Effector CD8-positive, alpha-beta T cell (primary cell): ENCODE data around the gene TNFAIP8L1.
"Not testable (repeated sequence)": the region's sequence is repeated elsewhere in the genome, so short reads cannot be mapped to it uniquely, and the experiment has no call there.

Source experiments
- DNase-seq: peaks from one replicate; lab custom pipeline; 2025; lab: John Stamatoyannopoulos, UW
- total RNA-seq, 4 experiments: gene quantifications; one replicate each; lab custom pipeline; 2026; lab: John Stamatoyannopoulos, UW

TNFAIP8L1 gene
- total RNA-seq: 17.4 to 44.1 (median 33.6) reads per million in 4 experiments

DNA sequence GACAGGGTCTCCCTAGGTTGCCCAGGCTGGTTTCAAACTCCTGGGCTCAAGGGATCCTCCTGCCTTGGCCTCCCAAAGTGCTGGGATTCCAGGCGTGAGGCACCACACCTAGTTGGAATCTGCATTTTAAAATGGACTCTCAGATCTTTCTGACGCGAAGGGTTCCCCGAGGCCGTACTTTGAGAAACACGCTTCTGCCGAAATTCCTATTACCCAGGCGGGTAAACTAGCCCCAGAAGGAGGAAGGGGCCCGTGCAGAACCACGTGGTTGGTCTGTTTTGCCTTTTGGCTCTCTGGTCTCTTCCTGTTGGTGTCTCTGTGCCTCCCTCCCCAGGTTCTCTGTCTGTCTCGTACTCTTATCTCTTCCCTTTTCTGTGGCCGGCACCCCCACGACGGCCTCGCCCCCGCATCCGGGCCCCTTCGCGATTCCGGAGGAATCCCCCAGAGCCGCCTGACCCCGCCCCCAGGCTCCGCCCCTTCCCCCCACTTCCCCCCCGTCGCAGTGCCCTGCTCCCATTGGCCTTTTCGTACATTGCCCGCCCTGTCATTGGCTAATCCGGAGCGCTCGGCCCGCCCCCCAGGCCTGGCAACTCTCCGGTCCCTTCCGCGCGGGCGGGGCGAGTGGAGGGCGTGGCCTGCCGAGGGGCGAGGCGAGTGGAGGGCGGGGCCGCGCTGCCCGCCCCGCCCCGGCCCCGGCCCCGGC lies at the start of gene TNFAIP8L1:
Gene TNFAIP8L1 (plus strand): TSS at position 689 of the 703 bp plus-strand sequence. CDS start 12,354 bp downstream, outside the sequence.
- DNase-seq: peak; percentile 99

DNA sequence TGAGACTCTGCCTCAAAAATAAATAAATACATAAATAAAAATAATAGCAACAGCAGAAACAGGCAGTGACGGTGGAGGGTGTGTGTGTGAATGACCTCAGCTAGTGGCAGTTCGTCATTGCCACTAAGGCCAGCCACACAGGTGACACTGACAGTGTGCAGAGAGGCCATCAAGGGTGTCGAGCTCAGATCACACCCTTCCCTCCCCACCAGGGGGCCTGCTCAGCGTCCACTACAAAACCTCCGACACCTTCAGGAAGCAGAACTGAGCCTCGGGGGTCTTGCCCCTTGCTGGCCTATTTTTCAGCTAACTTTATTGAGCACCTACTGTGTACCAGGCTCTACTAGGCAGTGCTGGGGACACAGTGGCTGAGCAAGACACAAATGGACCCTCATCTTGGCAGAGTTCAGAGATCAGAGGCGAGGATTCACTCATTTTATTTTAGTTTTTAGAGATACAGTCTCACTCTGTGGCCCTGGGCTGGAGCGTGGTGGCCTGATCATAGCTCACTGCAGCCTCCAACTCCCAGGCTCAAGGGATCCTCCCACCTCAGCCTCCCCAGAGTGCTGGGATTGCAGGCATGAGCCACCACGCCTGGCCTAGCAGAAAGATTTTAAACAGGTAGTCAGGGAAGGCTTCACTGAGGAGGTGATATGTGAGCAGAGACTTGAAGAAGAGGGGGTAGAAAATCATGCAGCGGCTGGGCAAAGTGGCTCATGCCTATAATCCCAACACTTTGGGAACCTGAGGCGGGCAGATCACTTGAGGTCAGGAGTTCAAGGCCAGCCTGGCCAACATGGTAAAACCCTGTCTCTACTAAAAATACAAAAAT lies 49.5 kb upstream of the TNFAIP8L1 start:
- DNase-seq: no peak

DNA sequence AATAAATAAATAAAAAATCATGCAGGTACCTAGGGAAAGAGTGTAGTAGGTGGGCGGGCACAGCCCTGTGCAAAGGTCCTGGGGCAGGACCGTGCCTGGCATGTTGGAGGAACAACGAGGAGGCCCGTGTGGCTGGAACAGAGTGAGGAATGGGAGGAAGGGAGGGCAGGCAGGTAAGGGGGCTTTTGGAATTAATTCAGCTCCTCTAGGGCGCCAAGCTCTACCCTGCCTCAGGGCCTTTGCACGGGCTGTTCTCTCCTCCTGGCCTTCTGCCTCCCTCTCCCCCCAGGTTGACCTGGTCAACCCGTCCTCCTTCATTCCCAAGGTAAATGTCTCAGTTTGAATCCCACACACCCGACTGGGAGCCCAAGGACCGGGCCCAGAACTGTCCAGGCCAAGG lies 48.8 kb upstream of the TNFAIP8L1 start:
- no peak for DNase-seq

DNA sequence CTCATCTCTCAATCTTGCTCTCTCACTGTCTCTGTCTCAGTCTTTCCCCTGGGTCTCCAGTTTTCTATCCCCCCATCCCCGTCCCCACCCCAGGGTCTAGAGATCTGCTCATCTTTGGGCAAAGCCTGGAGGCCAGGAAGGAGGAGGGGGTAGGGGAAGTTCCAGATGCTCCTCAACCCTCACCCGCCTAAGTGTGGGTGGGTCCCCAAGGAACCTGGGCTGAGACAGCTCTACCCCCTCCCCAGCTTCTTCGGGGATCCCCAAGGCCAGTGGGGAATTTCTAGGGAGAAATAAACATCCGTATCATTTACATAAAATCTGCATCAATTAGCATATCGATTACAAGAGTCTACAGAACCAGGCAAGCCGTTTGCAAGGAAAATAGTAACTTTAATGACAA lies 48.0 kb upstream of the TNFAIP8L1 start:
- no peak for DNase-seq

DNA sequence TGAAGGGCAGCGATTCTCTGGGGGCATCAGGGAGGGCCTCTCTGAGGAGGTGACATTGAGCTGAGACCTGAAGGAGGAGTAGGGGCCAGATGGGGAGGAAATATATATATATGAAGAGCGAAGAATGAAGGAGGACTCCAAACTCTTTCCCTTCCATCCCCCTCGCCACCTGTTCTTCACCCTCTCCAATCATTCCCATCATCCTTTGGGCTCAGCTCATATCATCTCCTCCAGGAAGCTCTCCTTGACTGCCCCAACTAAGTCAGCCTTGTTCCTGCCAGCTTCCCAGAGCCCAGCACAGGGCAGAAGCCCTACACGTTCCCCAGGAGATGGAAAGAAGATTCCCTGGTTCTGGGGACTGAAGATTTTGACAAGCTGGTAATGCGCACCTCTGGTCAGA lies 46.9 kb upstream of the TNFAIP8L1 start:
- DNase-seq: no peak

DNA sequence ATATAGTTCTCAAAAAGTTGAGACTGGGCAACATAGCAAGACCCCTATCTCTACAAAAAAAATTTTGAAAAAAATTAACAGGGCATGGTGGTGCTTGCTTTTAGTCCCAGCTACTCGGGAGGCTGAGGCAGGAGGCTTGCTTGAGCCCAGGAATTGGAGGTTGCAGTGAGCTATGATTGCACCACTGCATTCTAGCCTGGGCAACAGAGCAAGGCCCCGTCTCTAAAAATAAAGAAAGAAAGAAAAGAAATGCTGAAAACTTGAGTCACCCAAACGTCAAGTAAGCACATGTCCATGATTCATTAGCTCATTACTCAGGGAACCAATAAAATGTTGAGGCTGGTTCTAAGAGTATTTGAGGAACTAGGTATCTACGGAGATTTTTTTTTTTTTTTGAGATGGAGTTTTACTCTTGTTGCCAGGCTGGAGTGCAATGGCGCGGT lies 45.9 kb upstream of the TNFAIP8L1 start:
- no peak for DNase-seq

DNA sequence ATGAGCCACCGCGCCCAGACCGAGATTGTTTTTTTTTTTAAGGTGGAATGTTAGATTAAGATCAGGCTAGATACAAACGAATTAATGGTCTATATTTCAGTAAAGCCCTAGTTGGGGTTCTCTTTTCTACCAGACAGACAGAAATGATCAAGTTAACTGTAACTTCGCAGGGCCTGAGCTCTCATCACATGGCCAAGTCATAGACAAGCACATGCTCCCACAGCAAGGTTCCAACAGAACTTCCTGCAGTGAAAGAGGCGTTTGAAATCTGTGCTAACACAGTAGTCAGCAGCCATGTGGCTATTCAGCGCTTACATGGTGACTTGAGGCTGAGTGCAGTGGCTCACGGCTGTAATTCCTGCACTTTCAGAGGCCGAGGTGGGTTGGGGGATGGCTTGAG lies 45.1 kb upstream of the TNFAIP8L1 start:
- DNase-seq: no peak

DNA sequence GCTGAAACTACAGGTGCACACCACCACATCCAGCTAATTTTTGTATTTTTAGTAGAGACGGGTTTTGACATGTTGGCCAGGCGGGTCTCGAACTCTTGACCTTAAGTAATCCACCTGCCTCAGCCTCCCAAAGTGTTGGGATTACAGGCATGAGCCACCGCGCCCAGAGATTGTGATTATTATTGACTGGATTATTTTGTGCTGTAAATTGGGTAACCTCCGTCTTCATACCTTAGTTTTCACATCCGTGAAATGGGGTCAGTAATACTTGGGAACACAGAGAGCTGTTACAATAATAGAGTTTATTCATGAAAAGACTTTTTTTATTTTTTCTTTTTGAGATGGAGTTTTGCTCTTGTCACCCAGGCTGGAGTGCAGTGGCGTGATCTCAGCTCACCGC lies 44.2 kb upstream of the TNFAIP8L1 start:
- DNase-seq: not testable (repeated sequence)

DNA sequence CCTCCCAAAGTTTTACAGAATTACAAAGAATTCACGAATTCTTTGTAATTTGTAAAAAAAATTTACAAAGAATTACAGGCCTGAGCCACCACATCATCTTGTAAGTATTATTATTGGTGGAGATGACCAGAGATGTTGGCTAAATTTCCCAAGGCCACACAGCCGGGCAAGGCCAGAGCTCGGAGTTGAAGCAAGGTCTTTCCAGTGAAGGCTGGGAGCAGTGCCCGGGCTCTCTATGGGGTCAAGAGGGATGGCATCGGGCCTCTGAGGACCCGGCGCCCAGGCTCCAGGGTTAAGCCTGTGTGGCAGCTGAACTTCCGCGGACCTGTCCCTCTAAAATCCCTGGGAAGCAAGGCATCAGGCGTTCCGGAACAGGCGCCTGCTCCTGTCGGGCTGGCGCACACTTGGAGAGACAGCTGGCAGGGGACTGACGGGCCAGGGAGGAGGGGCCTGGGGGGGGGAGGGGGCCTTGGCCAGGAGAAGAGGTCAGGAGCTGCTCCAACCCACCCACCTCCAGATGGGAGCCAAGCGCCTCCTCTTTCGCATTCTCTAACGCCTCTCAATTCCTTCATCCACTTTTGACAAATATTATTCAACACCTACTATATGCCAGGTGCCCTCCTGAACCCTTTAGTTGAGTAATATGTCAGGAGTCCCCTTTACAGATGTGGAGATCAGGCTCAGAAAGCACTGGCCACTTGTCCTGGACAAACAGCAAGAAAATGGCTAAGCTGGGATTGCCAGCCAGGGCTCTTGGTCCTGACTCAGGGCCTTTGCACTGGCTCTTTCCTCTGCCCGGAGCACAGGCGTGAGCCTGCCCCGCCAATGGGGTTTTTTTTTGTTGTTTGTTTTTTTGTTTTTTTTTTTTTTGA lies 43.0 kb upstream of the TNFAIP8L1 start:
- no peak for DNase-seq

DNA sequence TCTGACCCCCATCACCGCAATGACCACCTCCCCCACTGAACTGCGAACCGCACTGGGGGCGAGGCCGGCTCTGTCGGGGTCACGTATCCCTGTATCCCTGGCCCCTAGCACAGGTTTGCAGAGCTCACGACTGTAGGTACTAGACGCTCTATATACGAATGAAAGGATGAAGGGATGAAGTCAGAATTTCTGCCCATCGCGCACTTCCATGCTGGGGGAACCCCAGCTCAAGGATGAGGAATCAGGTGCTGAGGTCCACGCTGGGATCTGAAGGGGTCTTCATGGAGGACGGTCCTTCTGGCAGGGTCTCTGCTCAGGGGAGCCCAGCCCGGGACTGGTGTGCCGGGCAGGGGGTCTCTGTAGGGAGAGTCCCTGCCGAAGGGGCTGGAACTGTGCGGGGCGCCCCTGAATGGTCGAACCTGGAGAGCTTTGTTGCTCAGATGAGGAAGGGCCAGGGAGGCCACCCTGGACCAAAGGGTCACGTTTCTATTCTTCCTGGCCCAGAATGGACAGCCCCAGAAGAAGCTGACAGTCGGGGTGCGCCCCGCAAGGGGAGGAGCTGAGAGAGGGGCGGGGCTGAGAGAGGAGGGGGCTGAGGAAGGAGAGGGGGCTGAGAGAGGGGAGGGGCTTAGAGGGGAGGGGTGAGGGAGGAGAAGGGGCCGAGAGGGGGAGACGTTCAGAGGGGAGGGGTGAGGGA lies 41.9 kb upstream of the TNFAIP8L1 start:
- no peak for DNase-seq

DNA sequence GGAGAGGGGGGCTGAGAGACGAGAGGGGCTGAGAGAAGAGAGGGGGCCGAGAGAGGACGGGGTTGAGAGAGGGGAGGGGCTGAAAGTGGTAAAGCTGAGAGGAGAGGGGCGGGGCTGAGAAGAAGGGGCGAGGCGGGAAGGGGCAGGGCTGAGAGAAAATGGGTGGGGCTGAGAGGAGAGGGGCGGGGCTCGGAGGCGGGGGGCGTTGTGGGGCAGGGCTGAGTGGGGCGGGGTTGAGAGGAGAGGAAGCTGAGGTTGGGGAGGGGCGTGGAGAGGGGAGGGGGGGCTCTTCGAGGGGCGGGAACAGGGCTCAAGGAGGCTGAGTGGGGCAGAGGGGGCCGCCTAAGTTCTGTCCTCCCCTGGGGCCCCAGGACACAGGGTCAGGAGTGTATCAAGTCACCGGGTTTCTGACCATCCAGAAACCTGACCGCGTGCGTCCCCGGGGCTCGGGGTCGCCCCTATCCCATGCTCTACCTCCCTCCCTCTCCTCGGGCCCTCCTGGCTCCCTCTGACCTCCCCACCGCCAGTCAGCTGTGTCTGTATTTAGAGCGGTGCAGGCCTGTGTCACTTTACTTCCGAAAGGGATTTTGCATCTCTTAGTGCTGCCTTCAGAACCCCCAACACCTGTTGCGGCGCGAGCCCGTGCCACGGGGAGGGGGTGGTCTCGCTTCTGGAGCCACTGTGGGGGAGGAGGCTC lies 41.2 kb upstream of the TNFAIP8L1 start:
- DNase-seq: peak; percentile 46

DNA sequence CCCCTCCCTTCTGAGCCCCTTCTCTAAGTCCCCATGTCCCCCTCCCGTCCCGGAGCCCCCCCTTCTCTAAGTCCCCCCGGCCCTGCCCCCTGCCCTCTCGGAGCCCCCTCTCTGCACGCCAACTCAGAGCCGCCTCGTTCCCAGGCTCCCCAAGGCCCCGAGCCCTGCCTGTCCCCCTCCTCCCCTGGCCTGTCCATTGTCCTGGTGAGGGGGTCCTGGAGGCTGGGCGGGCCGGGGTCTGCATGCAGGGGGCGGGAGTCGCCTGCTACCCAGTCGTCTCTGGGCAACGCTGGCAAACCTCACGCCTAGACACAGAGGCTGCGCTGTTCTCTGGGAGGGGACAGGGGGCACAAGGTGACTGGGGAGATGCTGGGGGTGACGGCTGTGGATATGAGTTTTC lies 40.6 kb upstream of the TNFAIP8L1 start:
- no peak for DNase-seq

DNA sequence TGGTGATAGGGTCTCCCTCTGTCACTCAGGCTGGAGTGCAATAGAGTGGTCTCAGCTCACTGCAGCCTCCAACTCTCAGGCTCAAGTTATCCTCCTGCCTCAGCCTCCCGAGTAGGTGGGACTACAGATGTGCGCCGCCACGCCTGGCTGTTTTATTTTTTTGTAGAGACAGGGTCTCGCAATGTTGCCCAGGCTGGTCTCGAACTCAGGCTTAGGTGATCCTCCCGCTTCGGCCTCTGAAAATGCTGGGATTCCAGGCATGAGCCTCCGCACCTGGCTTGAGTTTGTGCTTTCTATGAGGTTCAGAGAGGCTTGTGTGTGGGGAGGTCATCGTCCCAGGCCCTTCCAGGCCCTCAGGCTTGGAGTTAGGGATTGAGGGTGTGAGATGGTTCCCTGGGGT lies 39.2 kb upstream of the TNFAIP8L1 start:
- DNase-seq: no peak

DNA sequence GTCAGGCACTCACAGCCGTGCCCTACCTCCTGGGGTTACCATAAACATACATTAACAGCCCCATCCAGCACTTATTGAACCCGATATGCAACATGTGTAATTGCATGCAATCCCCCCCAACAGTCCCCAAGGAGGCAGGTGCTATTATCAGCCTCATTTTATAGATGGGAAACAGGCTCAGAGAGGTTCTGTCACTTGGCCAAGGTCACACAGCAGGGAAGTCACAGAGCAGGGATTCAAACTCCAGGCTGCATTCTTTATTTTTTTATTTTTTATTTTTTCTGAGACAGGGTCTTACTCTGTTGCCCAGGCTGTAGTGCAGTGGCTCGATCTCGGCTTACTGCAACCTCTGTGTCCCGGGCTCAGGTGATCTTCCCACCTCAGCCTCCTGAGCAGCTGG lies 38.4 kb upstream of the TNFAIP8L1 start:
- DNase-seq: no peak

DNA sequence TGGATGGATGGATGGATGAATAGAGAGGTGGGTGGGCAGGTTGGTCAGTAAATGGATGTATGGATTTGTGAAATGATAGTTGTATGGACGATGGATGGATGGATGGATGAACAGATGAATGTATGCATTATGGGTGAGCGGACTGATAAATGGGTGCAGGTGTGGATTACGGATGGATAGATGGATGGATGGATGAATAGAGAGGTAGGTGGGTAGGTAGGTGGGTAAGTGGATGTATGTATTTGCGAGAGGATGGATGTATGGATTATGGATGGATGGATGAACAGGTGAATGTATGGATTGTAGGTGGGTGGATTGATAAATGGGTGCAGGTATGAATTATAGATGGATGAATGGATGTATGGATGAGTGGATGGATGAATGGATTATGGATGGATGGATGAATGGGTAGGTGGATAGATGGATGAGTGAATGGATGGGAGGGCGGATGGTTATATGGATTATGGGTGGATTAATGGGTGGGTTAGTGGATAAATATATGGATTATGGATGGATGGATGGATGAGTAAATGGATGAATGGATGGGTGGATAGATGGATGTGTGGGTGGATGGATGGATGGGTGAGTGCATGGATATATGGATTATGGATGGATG lies 37.0 kb upstream of the TNFAIP8L1 start:
- no peak for DNase-seq

DNA sequence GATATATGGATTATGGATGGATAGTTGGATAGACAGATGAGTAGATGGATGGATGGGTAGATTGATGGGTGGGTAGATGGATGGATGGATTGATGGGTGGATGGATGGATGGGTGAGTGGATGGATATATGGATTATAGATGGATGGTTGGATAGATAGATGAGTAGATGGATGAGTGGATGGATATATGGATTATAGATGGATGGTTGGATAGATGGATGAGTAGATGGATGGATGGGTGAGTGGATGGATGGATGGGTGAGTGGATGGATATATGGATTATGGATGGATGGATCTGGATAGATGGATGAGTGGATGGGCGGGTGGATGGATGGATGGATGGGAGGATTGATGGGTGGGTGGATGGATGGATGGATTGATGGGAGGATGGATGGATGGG lies 36.4 kb upstream of the TNFAIP8L1 start:
- no peak for DNase-seq

DNA sequence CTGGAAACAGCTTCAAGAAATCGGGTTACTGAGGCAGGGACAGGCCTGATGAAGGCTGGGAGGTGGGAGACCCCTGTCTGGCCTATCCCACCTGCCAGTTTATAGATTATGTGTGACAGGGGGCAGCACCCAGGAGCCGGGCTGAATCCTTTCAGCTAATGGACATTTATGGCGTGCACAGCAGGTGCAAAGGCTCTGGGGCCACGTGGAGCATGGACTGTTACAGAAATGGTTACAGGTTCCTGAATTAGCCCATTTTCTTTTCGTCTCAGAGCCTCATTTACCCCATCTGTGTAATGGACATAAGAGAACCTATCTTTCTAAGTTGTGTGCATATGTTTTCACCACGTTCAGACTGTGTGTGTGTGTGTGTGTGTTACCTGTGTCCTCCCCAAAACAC lies 34.4 kb upstream of the TNFAIP8L1 start:
- no peak for DNase-seq

DNA sequence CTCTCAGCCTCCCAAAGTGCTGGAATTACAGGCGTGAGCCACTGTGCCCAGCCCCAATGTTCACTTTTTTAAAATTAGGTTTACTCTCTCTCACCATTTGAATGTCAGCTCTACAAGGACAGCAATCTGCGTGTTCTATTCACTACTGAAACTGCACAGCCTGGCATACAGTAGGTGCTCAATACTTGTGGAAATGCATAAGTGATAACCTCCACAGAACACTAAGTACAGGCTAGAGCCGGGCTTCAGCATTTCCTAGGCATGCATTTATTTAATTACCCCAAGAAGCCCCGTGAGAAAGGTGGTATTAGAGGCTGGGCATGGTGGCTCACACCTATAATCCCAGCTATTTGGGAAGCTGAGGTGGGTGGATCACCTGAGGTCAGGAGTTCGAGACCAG lies 33.1 kb upstream of the TNFAIP8L1 start:
- no peak for DNase-seq

DNA sequence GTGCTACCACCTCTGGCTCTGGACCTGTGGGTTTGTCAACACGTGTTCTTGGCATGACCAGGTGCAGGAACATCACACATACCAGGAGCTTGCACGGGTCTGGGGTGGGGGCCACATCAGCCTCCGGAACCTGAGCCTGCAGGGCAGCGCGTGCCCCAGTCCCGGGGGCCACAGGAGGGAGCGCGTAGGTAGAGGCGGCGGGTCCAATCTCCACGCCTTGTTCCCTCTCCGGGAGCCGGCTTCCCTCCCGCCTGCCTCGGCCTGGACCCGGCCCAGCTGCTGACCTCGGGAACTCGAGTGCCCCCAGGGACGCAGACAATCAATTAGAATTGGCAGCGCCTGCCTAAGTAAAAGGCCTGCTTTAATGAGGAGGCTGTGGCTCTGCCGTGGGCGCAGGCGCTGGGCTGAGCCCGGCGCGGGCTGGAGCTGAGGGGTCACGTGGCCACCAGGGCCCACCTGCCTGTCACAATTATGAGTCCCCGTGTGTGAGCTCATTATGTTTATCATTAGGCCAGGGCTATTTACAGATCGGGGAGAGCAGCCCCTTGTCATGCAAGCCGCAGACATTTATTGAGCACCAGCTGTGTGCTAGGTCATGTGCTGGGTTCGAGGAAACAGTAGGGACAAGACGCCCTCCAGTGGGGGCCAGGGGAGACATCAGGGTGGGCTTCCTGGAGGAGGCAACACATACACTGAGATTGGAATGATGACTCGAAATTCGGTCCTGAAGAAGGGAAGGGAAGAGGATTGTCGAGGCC lies 32.2 kb upstream of the TNFAIP8L1 start:
- no peak for DNase-seq
